ENCODE results near the gene MBD6.
"Not testable (repeated sequence)": the region's sequence is repeated elsewhere in the genome, so short reads cannot be mapped to it uniquely, and the experiment has no call there.

- not testable (repeated sequence) for TF ChIP-seq ZFP3, GLIS3, ZFP30, RARB (CRISPR knock-in tag; IDR thresholded peaks at IDR 0.05)
- TF ChIP-seq, protein P1, sequence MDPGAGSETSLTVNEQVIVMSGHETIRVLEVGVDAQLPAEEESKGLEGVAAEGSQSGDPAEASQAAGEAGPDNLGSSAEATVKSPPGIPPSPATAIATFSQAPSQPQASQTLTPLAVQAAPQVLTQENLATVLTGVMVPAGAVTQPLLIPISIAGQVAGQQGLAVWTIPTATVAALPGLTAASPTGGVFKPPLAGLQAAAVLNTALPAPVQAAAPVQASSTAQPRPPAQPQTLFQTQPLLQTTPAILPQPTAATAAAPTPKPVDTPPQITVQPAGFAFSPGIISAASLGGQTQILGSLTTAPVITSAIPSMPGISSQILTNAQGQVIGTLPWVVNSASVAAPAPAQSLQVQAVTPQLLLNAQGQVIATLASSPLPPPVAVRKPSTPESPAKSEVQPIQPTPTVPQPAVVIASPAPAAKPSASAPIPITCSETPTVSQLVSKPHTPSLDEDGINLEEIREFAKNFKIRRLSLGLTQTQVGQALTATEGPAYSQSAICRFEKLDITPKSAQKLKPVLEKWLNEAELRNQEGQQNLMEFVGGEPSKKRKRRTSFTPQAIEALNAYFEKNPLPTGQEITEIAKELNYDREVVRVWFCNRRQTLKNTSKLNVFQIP (CRISPR knock-in tag; IDR thresholded peaks at IDR 0.05; ENCODE audit: borderline replicate concordance, low read depth), result not testable (repeated sequence)
- TF ChIP-seq, protein P2, sequence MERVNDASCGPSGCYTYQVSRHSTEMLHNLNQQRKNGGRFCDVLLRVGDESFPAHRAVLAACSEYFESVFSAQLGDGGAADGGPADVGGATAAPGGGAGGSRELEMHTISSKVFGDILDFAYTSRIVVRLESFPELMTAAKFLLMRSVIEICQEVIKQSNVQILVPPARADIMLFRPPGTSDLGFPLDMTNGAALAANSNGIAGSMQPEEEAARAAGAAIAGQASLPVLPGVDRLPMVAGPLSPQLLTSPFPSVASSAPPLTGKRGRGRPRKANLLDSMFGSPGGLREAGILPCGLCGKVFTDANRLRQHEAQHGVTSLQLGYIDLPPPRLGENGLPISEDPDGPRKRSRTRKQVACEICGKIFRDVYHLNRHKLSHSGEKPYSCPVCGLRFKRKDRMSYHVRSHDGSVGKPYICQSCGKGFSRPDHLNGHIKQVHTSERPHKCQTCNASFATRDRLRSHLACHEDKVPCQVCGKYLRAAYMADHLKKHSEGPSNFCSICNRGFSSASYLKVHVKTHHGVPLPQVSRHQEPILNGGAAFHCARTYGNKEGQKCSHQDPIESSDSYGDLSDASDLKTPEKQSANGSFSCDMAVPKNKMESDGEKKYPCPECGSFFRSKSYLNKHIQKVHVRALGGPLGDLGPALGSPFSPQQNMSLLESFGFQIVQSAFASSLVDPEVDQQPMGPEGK (CRISPR knock-in tag; IDR thresholded peaks at IDR 0.05; ENCODE audit: borderline replicate concordance), result not testable (repeated sequence)
Measured at GRCh38 chr12:57495051-57495701, 27.4 kb upstream of the MBD6 start.

Data from SK-N-SH treated with all-trans-retinoic acid at 6 μM for 48 hours (cell line).